ENCODE measurements around the gene ABRACL.

DNA sequence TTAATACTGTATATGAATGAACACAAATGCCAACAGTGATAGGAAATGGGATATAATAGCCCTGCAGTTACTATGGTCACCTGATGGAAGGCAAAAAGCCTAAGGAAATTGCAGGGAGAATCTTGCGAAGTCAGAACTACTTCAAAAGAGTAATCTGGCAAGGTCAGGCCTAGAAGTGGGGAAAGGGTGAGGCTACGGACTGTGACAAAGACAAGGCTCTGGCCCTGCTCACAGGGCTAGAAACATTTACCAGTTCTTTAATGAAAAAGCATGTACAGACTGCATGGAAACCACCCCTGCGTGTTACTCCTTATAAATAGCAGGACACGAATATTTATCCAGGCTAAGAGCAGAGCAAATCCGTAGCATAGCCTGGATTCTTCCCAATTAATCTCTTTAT, 53.8 kb downstream of the ABRACL start:
- TF ChIP-seq, protein P1, sequence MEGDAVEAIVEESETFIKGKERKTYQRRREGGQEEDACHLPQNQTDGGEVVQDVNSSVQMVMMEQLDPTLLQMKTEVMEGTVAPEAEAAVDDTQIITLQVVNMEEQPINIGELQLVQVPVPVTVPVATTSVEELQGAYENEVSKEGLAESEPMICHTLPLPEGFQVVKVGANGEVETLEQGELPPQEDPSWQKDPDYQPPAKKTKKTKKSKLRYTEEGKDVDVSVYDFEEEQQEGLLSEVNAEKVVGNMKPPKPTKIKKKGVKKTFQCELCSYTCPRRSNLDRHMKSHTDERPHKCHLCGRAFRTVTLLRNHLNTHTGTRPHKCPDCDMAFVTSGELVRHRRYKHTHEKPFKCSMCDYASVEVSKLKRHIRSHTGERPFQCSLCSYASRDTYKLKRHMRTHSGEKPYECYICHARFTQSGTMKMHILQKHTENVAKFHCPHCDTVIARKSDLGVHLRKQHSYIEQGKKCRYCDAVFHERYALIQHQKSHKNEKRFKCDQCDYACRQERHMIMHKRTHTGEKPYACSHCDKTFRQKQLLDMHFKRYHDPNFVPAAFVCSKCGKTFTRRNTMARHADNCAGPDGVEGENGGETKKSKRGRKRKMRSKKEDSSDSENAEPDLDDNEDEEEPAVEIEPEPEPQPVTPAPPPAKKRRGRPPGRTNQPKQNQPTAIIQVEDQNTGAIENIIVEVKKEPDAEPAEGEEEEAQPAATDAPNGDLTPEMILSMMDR (IDR thresholded peaks at IDR 0.05): no peak
- TF ChIP-seq TP53 (CRISPR knock-in tag; IDR thresholded peaks at IDR 0.05): no peak
- no peak for TF ChIP-seq NFATC4 (CRISPR knock-in tag; IDR thresholded peaks at IDR 0.05)
- no peak for TF ChIP-seq NR2C2 (CRISPR knock-in tag; IDR thresholded peaks at IDR 0.05)
- TF ChIP-seq TEAD4 (CRISPR knock-in tag; IDR thresholded peaks at IDR 0.05): no peak
- TF ChIP-seq ZNF671 (CRISPR knock-in tag; IDR thresholded peaks at IDR 0.05): no peak
- no peak for TF ChIP-seq SMAD3 (CRISPR knock-in tag; IDR thresholded peaks at IDR 0.05; ENCODE audit: borderline replicate concordance)

Measured in WTC11 (cell line).